Suprapubic skin (tissue), 4 donors: ENCODE data around the gene AKT1S1.

ENCODE experiments used
- CTCF ChIP-seq, 2 donors: fragments of 200-600 bp in 1 of 2; fragments of 450-650 bp in 1 of 2; sonication (generic) in 1 of 2; IDR thresholded peaks; one replicate each; pipeline ENCODE4 v1.5.1; 2016 to 2019; ENCODE audit warnings: antibody characterized with exemption in 2 of 2, mild to moderate bottlenecking in 1 of 2, moderate library complexity in 1 of 2
- POLR2A ChIP-seq, 2 donors: fragments of 450-650 bp; IDR thresholded peaks; one replicate each; pipeline ENCODE4 v1.6.1; 2017; ENCODE audit warnings: antibody characterized with exemption in 2 of 2, mild to moderate bottlenecking in 2 of 2, moderate library complexity in 2 of 2
- POLR2AphosphoS5 ChIP-seq, 3 donors: sonication (generic); formaldehyde crosslinking; IDR thresholded peaks; one replicate each; pipeline ENCODE4 v1.6.1; 2017; ENCODE audit warnings: antibody characterized with exemption in 3 of 3

GRCh38 chr19:49907745-49908446, 30.7 kb upstream of the AKT1S1 start:
- TF ChIP-seq POLR2AphosphoS5 (IDR thresholded peaks at IDR 0.05) (no peak), CTCF (IDR thresholded peaks at IDR 0.05) (no peak), POLR2A (IDR thresholded peaks at IDR 0.05) (no peak)
